GM19397 (cell line): ENCODE results near the gene SCAMP3.
A peak's percentile ranks its signal among the peaks of the same experiment; 100 is the strongest.
"Not testable (repeated sequence)": the region's sequence is repeated elsewhere in the genome, so short reads cannot be mapped to it uniquely, and the experiment has no call there.

ENCODE experiments used
- ATAC-seq: cut with Tn5 transposase; IDR thresholded peaks from one replicate; pipeline ENCODE4 v1.9.1; 2021; ENCODE audit warnings: mild to moderate bottlenecking, moderate library complexity; ENCODE audit not compliant: unreplicated experiment

SCAMP3 gene

DNA sequence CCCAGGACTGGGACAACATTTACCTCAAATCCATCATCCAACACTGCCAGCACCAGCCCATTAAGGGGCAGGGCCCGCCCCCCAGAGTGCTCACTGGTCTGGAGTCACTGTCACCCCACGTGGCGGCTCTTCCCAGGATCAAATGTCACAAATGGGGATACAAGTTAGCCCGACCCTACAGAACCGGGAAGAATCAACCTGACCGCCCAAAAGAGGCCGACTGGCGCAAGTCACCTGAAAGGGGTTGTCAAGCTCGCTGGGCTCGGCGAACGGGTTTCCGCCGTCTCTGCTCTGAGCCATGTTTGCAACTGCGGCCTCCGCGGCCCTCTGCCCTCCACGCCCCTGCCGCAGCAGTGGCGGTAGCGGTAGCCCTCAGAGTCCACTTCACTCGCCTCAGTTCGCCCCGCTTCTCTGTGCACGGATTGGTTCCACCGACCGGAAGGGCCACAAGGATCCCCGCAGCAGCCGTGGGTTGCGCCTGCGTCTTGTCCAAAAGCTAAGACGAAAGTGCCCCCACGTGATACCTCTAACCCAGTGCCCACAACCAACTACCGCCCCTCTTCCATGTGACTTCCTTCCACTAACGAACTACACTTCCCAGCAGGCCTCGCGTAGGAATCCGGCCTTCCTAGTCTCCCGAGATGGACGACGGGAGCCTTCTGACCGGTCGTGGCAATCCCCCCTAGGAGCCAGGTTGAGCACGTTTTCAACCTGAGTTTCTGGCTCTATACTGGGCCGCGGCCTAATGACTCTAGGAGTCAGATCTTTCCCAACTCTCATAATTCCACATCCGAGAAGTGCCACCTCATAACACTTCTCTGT, at the start of gene SCAMP3:
Gene SCAMP3, minus strand, starts transcription at position 509 of the 822 bp plus-strand sequence. Its CDS starts 209 bp downstream, at position 300.
- peak; percentile 91 for ATAC-seq

DNA sequence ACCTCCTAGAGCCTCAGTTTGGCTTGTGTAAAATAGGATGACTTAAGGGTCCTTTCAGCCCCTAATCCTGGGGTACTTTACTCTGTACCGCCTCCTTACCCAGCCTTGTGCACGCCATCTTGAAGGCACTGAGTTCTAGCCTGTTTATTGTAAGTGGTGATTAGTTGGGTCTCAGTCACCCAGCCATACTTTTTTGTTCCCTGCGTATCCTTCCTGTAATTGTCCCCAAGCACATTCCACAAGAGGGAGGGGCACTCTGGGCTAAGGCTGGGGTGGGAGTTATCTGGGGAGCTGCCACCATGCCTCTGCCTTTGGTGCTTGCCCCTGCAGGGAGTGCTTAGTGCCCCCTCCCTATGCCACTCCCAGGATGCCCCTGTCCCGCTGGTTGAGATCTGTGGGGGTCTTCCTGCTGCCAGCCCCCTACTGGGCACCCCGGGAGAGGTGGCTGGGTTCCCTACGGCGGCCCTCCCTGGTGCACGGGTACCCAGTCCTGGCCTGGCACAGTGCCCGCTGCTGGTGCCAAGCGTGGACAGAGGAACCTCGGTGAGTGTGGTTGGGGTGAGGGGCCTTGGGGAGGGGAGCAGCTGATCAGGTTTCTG, 47.4 kb upstream of the SCAMP3 start:
- no peak for ATAC-seq

DNA sequence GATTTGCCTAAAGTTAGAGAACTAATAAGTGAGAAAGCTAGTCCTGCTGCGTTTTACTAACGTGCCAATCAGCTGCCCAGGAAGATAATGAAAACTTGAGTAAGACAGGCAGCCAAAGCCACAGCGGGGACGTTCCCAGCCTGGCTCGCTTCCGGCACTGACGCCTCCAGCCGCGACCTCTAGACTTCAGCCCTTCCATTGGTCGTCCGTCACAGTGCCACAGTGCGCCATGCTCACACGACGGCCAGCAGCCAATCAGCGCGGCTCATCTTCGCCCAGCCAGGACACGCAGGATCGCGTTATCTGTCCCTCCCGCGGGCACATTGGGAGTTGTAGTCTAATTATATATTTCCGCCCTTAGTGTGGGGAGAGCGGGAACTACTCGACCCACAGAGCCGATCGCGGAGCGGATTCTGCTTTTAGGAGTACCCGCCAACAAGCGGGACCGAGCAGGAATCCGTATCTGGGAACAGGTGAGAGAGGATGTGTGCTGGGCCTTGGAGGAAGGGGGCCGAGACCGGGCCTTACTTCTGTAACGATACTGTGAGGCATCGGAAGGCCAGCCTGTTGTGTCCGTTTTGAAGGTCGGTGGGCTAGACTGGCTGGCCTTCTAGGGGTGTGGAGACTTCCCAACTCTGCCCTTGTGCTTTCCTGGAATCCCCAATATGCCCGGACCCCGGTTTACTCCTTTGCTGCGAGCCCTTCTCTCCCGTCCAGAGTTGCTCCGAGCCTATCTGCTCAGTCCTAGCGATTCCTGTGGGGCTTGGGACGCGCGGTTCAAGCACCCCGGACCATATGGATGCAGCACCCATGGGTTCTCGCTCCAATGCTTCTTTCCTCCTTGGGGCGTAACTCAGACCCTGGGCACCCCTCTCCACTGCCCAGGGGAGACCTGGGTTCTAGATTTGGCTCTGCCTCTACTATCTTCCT, 46.6 kb upstream of the SCAMP3 start, which contains the start of gene FDPS:
Gene FDPS, plus strand, starts transcription at position 374 of the 930 bp plus-strand sequence. CDS start 924 bp downstream, outside the sequence.
- ATAC-seq: peak; percentile 92

DNA sequence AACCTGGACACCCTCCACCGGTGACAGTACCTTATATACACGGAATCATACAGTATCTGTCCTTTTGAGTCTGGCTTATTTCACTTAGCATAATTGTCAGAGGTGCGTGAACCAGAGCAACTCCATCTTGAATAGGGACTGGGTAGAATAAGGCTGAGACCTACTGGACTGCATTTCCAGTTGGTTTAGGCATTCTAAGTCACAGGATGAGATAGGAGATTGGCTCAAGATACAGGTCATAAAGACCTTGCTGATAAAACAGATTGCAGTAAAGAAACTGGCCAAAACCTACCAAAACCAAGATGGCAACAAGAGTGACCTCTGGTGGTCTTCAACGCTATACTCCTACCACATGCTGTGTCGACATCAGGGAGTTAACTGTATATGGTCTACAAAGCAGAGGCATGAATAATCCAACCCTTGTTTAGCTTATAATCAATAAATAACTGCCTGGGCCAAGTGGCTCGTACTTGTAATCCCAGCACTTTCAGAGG, 45.1 kb upstream of the SCAMP3 start:
- no peak for ATAC-seq

DNA sequence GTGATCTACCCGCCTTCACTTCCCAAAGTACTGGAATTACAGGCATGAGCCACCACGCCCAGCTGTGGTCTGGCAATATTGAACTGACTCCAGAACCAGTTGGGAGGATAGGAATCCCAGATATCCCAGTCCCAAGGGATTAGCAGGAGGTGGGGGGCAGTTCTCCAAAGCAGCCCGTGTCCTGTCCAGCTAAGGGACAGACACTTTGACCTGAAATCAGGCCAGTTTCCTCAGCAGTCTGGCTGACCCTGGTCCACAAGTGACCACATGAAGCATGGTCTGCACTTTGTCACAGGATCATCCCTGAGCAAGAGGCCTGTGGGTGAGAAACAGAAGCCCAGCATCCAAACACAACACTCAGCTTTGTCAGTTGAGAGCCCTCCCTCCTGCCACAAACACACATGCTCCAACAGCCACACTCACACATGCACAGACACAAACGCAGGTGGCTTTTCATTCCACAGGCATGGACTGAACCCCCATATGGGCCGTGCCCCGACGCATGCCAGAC, 43.8 kb upstream of the SCAMP3 start:
- no peak for ATAC-seq

DNA sequence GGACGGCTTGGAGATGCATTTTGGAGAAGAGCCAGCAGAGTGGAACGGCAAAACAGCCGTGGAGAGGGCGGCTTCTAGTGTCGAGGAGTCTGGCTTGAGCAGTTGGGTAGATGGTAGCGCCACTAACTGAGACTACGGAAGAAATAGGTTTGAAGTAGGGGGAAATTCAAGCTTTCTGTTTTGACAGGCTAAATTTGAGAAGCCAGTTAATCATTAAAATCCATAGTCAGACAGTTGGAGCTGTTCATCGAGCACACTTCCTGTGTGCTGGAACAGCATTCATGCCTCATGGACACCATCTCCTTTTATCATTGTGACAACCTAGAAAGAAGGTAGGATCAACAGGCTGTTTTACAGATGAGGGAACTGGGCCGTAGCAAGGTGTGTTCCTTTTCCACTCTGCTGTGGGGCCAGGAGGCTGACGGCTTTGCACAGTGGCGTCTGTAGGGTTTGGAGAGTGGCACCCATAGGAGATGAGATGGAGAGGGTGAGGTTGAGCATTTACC, 42.5 kb upstream of the SCAMP3 start:
- ATAC-seq: no peak

DNA sequence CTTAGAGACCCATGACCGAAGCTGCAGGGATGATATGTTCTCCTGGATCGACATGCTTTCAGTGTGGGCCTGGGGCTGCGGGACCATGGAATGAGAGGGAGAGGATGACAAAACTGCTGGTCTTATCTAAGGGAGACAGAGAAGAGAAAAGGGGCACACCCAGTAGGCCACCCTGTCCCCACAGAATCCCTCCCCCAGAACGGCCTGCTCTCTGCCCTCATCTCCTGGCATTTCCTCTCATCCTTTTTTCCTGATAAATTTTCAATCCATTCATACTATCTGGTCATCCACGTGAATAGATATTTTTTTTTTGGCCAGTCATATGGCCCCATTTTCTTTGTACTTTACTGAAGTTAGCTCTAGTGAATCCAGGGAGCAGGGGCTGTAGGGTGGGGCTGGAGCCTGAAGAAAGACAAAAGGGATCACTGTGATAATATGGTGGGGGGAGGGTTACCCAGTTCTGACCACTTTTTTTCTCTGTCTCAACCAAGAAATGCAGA, 39.2 kb upstream of the SCAMP3 start, which contains the start of gene PKLR:
Gene PKLR, minus strand, starts transcription at position 97 of the 500 bp plus-strand sequence. Its CDS starts 43 bp downstream, at position 54.
- ATAC-seq: no peak

DNA sequence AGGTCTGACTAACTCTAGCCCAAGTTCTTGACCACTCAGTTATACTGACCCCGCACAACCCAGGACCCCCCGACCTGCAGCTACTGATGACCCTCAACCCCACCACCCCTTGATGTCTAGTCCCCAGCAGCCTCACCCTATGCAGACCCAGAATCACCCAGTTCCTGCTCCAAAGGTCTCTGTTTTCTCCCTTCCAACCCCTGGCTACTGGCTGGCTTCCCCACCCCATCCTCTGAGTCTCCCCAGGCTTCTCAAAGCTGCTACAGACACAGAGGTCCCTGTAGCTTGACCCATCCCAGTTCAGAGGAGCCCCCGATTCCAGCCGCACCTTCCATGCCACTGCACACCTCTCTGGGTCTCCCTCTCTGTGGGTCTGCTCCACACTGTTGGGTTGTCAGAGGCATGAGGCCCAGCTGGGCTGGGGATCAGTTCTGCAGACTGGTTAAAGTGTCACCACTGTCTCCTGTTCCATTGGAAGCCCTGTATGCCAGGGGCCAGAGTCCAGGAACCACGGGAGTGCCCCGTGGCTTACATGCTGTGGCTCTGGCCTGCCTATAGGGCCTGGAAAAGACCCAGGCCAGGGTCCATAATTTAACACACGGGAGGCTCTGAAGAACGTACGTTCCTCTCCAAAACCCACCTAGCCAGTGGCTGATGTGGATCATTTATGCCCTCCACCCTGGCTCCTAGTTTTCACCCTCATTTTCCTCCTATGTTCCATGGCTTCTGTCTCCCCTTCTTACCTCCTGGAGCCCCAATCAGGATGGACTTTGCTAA, 38.6 kb upstream of the SCAMP3 start:
- ATAC-seq: no peak

DNA sequence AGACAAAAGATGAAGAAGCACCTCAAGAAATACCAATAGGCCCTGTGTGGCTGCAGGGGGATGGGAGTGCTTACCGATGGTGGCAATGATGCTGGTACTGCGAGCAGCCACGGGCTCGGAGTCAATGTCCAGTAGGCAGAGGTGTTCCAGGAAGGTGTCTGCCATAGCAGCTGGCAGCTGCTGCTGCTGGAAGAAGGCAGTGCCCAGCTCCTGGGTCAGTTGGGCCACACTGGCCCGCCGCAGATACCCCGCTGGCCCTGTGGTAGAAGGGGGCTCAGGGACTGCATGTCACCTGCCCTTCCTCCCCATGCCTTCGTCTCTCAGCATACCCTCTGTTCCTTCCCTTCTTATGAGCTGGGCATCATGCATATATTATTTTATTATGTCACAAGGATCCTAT, 37.9 kb upstream of the SCAMP3 start:
- no peak for ATAC-seq

DNA sequence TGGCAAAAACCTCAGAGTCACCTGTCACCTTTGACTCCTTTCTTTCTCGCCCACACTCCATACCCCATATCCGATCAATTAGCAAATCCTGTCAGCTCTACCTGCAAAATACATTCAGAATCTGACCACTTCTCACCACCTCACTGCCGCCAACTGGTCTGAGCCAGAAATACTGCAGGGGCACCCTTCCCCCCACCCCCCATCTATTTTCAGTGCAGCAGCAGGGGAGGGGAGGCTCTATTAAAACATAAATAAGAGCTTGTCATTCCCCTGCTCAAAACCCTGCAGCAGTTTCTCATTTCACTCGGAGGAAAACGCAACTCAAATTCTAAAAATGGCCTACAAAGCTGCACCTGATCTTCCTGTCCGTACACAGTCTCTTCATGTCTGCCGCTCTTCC, 35.2 kb upstream of the SCAMP3 start:
- no peak for ATAC-seq

DNA sequence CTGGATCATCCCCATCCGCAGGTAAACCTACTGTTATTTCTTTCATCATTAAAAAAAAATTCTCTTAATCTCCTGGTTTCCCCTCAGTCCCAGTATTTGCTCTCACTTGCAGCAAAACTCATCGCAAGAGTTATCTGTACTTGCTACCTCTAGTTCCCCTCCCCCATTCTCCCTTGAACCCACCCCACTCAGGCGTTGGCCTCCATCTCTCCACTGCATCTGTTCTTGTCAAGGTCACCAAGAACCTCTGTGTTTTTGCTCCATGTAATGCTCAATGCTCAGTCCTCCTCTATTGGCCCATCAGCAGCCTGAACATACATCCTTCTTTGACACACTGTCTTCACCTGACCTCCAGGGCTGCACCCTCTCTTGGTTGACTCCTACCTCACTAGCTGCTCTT, 34.5 kb upstream of the SCAMP3 start:
- no peak for ATAC-seq

DNA sequence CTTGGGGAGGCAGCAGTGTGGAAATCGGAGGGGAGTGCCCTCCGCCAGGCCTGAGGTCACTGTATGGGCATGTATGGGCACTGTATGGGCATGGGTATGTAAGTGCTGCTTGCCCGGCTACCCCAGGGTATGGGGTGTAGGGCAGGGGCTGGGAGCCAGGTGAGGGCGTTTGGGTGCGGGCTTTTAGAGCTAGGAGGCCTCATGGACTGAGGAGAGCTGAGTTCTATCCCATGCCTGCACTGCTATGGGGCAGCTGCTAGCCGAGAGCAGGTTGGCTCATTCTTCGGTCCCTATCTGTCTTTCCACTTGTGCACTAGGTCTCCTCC, 33.7 kb upstream of the SCAMP3 start:
- ATAC-seq: no peak

DNA sequence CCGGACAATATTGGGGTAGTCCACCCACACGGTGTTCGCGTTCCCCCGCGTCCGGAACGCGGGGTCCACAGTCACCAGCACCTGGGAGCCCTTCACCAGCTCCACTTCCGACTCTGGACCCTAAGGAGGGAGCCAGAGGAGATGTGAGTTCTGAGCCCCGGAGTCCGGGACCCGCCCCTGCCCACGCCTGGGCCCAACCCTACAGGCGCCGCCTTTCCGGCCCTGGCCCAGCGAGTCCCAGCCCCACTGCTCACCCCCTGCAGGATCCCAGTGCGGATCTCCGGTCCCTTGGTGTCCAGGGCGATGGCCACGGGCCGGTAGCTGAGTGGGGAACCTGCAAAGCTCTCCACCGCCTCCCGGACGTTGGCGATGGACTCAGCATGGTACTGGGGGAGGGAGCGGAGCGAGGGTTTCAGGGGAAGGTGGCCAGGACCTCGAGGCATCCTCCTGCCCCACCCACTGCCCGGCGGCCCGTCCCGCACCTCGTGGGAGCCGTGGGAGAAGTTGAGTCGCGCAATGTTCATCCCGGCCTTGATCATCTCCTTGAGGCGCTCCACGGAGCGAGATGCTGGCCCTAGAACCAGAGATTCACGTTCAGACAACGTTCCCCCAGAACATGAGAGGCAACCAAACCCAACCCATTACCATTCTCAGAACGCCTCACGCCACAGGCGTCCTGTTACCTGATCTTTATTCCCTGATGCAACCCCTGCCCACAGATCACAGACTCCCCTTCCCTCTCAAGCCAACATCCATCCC, 33.2 kb upstream of the SCAMP3 start:
- no peak for ATAC-seq

DNA sequence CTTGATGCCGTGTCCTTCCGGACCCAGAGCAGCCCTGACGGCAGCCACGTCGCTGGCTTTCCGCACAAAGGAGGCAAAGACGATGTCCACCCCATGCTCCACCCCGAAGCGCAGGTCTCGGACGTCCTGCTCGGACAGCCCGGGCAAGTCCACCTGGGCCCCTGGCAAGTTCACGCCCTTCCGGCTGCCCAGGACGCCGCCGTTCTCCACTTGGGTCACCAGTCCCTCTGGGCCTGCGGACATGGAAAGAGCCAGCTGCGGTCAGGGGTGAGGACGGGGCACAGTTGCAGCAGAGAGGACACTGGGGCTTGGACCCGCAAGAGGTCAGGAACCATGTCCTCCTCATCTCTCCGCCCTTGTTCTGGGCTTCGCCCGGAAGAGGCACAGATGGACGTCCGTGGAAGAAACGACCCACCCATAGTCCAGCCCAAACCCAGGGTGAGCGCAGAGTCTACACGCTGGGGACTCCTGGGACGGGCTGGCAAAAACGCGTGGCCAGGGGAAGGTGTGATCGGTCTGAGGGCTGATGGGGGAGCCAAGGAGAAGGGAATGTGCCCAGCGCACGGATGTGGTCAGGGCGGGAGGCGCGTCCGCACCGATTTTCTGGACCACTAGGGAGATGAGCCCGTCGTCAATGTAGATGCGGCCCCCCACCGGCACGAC, 32.5 kb upstream of the SCAMP3 start:
- ATAC-seq: no peak

DNA sequence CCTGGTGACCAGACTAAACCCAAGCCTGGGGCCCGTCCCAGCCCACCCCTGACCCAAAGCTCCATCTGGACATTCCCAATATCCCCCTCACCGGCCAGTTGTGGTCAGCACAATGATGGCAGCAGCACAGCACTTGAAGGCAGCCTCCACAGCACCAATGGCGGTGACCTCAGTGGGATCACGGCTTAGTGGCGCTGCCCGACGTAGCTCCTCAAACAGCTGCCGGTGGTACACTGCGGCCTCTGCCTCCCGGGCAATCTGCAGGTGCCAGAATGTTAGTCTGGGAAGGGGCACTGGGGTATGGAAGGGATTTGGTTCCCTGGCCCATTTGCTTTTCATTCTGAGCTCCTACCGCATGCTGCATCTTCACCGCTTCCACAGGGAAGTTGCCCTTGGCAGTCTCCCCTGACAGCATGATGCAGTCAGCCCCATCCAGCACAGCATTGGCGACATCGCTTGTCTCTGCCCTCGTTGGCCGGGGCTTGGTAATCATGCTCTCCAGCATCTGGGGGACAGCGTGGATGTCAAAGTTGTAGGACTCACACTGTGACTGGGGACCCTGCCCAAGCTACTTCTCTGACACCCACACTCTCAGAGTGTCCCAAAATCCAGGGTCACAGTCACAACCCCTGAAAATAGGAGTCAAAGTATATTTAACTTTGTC, 31.1 kb upstream of the SCAMP3 start:
- ATAC-seq: no peak

DNA sequence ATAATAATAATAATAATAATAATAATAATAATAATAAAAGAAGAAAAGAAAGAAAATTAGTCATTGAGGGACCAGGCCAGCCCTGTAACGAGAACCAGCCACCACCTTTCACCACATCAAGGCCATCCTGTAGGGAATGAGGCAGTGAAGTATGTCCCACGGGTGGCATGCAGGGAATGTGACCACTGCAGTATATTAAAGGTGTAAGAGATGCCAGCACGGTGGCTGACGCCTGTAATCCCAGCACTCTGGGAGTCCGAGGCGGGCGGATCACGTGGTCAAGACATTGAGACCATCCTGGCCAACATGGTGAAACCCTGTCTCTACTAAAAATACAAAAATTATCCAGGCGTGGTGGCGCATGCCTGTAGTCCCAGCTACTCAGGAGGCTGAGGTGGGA, 28.8 kb upstream of the SCAMP3 start:
- not testable (repeated sequence) for ATAC-seq

DNA sequence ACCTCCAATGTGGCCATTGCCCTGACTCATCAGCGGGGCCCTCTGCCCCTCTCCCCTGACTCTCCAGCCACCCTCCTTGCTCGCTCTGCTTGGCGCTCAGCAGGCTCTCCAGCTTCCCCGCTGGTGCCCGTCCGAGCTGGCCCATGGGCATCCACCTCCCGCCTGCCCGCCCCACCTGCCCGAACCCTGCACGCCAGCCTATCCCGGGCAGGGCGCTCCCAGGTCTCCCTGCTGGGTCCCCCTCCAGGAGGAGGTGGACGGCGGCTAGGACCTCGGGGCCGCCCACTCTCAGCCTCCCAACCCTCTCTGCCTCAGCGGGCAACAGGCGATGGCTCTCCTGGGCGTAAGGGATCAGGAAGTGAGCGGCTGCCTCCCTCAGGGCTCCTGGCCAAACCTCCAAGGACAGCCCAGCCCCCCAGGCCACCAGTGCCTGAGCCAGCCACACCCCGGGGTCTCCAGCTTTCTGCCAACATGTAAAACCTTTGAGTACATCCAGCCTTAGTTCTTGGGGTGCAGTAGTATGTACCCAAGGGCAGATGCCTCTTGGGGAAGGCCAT, 25.9 kb upstream of the SCAMP3 start:
- ATAC-seq: no peak

DNA sequence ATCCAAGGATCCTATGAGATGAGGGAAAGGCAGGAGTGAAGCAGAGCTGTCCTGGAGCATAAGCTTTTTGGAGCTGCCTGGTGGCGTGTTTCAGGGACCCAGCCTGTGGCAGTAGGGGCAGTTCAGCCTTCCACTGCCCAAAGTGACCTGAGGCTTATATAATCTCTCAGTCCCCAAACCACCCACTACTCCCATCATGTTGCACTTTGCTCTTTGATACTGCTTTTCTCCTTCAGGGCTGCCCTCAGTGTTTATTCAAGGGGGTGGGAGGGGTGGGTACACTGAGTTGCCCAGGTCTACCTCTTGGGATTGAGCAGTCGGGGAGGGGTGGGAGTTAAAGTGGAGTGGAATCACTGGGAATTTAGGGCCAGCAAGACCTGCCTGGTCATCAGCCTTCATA, 24.4 kb upstream of the SCAMP3 start:
- no peak for ATAC-seq
